Hepatocyte (in vitro differentiated cells): ENCODE data around the gene NIPAL4. TPM values are rescaled to one million over a fixed set of nuclear protein-coding genes. Genes with fewer than 3 reads are reported as not detected.
A peak's percentile ranks its signal among the peaks of the same experiment; 100 is the strongest.
"Not testable (repeated sequence)": the region's sequence is repeated elsewhere in the genome, so short reads cannot be mapped to it uniquely, and the experiment has no call there.

Experiments used
- DNase-seq: peaks from one replicate; pipeline ENCODE4 v3.0.0-alpha.2; 2016; ENCODE audit warnings: low spot score
- H2AFZ ChIP-seq: fragments of 200-600 bp; sonication (generic); 2 replicates; pipeline ENCODE4 v1.6.0; 2016; ENCODE audit warnings: antibody characterized with exemption, mild to moderate bottlenecking
- H3K27ac ChIP-seq: fragments of 200-600 bp; sonication (generic); 2 replicates; pipeline ENCODE4 v1.5.1; 2016; ENCODE audit warnings: mild to moderate bottlenecking
- H3K27me3 ChIP-seq: fragments of 200-600 bp; sonication (generic); 2 replicates; pipeline ENCODE4 v1.6.1; 2016
- H3K36me3 ChIP-seq: fragments of 200-600 bp; sonication (generic); replicated peaks from 2 replicates; pipeline ENCODE4 v1.5.1; 2016; ENCODE audit warnings: low read depth; ENCODE audit not compliant: insufficient read depth
- H3K4me1 ChIP-seq: fragments of 200-600 bp; sonication (generic); 2 replicates; pipeline ENCODE4 v1.5.1; 2016; ENCODE audit warnings: mild to moderate bottlenecking, moderate library complexity; ENCODE audit not compliant: insufficient read depth
- H3K4me2 ChIP-seq: fragments of 200-600 bp; sonication (generic); 2 replicates; pipeline ENCODE4 v1.6.0; 2016
- H3K4me3 ChIP-seq: fragments of 200-600 bp; sonication (generic); 2 replicates; pipeline ENCODE4 v1.5.1; 2016; ENCODE audit warnings: mild to moderate bottlenecking
- H3K79me2 ChIP-seq: fragments of 200-600 bp; sonication (generic); 2 replicates; pipeline ENCODE4 v1.6.0; 2017; ENCODE audit warnings: mild to moderate bottlenecking
- H3K9me2 ChIP-seq: fragments of 200-600 bp; sonication (generic); replicated peaks from 2 replicates; pipeline ENCODE4 v1.6.0; 2017; ENCODE audit warnings: mild to moderate bottlenecking; ENCODE audit not compliant: insufficient read depth
- H3K9me3 ChIP-seq: fragments of 200-600 bp; sonication (generic); 2 replicates; pipeline ENCODE4 v1.5.1; 2016; ENCODE audit warnings: low read depth, mild to moderate bottlenecking
- H4K20me1 ChIP-seq: fragments of 200-600 bp; sonication (generic); 2 replicates; pipeline ENCODE4 v1.6.0; 2016; ENCODE audit warnings: mild to moderate bottlenecking; ENCODE audit not compliant: insufficient read depth, poor library complexity, severe bottlenecking
- CTCF ChIP-seq: fragments of 200-600 bp; sonication (generic); IDR thresholded peaks from 2 replicates; pipeline ENCODE4 v1.5.1; 2016; ENCODE audit warnings: antibody characterized with exemption, mild to moderate bottlenecking; ENCODE audit not compliant: poor library complexity
- EZH2 ChIP-seq: fragments of 200-600 bp; sonication (generic); IDR thresholded peaks from 2 replicates; pipeline ENCODE4 v1.6.1; 2016; ENCODE audit warnings: antibody characterized with exemption, mild to moderate bottlenecking, borderline replicate concordance
- EZH2phosphoT487 ChIP-seq: fragments of 200-600 bp; sonication (generic); IDR thresholded peaks from one replicate; pipeline ENCODE4 v1.6.1; 2018; ENCODE audit warnings: antibody characterized with exemption, mild to moderate bottlenecking, low read depth, moderate library complexity; ENCODE audit not compliant: unreplicated experiment, severe bottlenecking
- WGBS: methylation state at CpG from one replicate; pipeline ENCODE4 v1.1.6; 2016; ENCODE audit warnings: low lambda C conversion rate; ENCODE audit errors: missing lambda C conversion rate; 5-methylcytosine and 5-hydroxymethylcytosine counted together
- polyA plus RNA-seq: library from polyadenylated mRNA; unstranded; fragments of >200 nt; fragmentation: Nextera tagmentation; extraction: Ambion mirVana; gene quantifications from 2 replicates; pipeline ENCODE4 v1.2.1, GENCODE V29; 2016
- total RNA-seq: library from RNA; depleted of rRNA; stranded (reverse); fragments of >200 nt; gene quantifications from 2 replicates; pipeline ENCODE4 v1.2.3, GENCODE V29; 2014

NIPAL4 gene
- total RNA-seq (0.17 TPM in 1 of 2 replicates, not detected in the other), polyA plus RNA-seq (0.37 and 1.0 TPM in 2 replicates)

- Histone ChIP-seq H4K20me1 (no peaks in the 10 kb centered on the region), H3K79me2 (no peaks in the 10 kb centered on the region), H3K4me3 (peak within 1 kb of the TSS; percentile 29), H3K27me3 (peaks cover 39% of the 10 kb centered on the region), H3K9me3 (no peaks in the 10 kb centered on the region), H3K4me1 (peaks cover 7% of the 10 kb centered on the region), H3K27ac (no peak within 1 kb of the TSS), H2AFZ (peak within 1 kb of the TSS; percentile 71), H3K9me2 (no peaks in the 10 kb centered on the region), H3K36me3 (no peaks in the 10 kb centered on the region), H3K4me2 (peak within 1 kb of the TSS; percentile 98)
- 4% methylated on average over 42 of the region's 54 CpGs for WGBS
- peak; percentile 48 for DNase-seq
- no peak for TF ChIP-seq CTCF
- TF ChIP-seq EZH2: peak; percentile 59
- TF ChIP-seq EZH2phosphoT487: no peak
Observed at GRCh38 chr5:157459715-157460599, at the start of gene NIPAL4. NIPAL4 (plus strand) TSS chr5:157460213; CDS start chr5:157460321, 108 bp downstream.

DNA sequence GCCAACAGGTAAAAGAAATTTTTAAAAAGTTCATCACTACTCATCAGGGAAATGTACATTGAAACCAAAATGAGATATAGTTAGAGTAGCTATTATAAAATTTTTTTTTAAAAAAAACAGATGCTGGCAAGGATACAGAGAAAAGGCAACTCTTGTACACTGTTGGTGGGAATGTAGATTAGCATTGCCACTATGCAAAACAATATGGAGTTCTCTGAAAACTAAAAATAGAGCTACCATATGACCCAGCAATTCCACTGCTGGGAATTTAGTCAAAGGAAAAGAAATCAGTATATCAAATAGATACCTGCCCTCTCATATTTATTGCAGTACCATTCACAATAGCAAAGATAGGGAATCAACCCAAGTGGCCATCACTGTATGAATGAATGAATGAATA lies 44.2 kb upstream of the NIPAL4 start:
- H3K27me3 ChIP-seq: no peaks in the 10 kb centered on the region
- no peak for DNase-seq
- no peaks in the 10 kb centered on the region for H3K9me2 ChIP-seq
- H3K27ac ChIP-seq: no peak overlapping the region
- H3K4me1 ChIP-seq: no peaks in the 10 kb centered on the region
- no peak overlapping the region for H3K4me3 ChIP-seq
- H3K36me3 ChIP-seq: no peaks in the 10 kb centered on the region
- H3K4me2 ChIP-seq: no peak overlapping the region
- H4K20me1 ChIP-seq: no peaks in the 10 kb centered on the region
- H2AFZ ChIP-seq: no peak overlapping the region
- no peak for TF ChIP-seq CTCF
- TF ChIP-seq EZH2: no peak
- no peak for TF ChIP-seq EZH2phosphoT487
- no peaks in the 10 kb centered on the region for H3K9me3 ChIP-seq
- H3K79me2 ChIP-seq: no peaks in the 10 kb centered on the region

DNA sequence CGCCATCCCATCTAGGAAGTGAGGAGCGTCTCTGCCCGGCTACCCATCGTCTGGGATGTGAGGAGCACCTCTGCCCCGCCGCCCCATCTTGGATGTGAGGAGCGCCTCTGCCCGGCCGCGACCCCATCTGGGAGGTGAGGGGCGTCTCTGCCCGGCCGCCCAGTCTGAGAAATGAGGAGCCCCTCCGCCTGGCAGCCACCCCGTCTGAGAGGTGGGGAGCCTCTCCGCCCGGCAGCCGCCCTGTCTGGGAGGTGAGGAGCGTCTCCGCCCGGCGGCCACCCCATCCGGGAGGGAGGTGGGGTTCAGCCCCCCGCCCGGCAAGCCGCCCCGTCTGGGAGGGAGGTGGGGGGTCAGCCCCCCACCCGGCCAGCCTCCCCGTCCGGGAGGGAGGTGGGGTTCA lies 40.5 kb upstream of the NIPAL4 start:
- H3K36me3 ChIP-seq, DNase-seq, H3K27ac ChIP-seq, H3K27me3 ChIP-seq, H3K4me3 ChIP-seq, H2AFZ ChIP-seq, H3K9me3 ChIP-seq, H3K79me2 ChIP-seq, H4K20me1 ChIP-seq, H3K4me1 ChIP-seq, H3K9me2 ChIP-seq, H3K4me2 ChIP-seq: not testable (repeated sequence)
- 93% methylated on average over 7 of the region's 30 CpGs for whole genome bisulfite sequencing

DNA sequence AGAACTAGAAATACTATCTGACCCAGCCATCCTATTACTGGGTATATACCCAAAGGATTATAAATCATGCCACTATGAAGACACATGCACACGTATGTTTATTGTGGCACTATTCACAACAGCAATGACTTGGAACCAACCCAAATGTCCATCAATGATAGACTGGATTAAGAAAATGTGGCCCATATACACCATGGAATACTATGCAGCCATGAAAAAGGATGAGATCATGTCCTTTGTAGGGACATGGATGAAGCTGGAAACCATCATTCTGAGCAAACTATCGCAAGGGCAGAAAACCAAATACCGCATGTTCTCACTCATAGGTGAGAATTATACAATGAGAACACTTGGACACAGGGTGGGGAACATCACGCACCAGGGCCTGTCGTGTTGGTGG lies 30.1 kb upstream of the NIPAL4 start:
- not testable (repeated sequence) for H4K20me1 ChIP-seq, DNase-seq, H2AFZ ChIP-seq, H3K4me2 ChIP-seq, H3K4me3 ChIP-seq, H3K27ac ChIP-seq, H3K27me3 ChIP-seq, H3K9me3 ChIP-seq, H3K36me3 ChIP-seq, H3K4me1 ChIP-seq, H3K79me2 ChIP-seq, H3K9me2 ChIP-seq
- WGBS: 95% methylated on average over 5 of the region's 5 CpGs
